Sigmoid colon (tissue), 7 donors: ENCODE results near the gene REST. TPM values are rescaled to one million over a fixed set of nuclear protein-coding genes. Genes with fewer than 3 reads are reported as not detected.
A peak's percentile ranks its signal among the peaks of the same experiment; 100 is the strongest.

Experiments used
- DNase-seq: peaks from one replicate; pipeline ENCODE4 v3.0.0-alpha.2; 2019
- H3K27ac ChIP-seq, 4 donors: fragments of 200-600 bp; sonication (generic); one replicate each; pipeline ENCODE4 v1.5.1; 2016 to 2019; ENCODE audit warnings: mild to moderate bottlenecking in 1 of 4
- H3K27me3 ChIP-seq, 3 donors: fragments of 200-600 bp; sonication (generic); one replicate each; pipeline ENCODE4 v1.5.1; 2019; ENCODE audit warnings: mild to moderate bottlenecking in 1 of 3
- H3K36me3 ChIP-seq, 4 donors: fragments of 200-600 bp; sonication (generic); one replicate each; pipeline ENCODE4 v1.5.1; 2016 to 2019
- H3K4me1 ChIP-seq, 4 donors: fragments of 200-600 bp; sonication (generic); one replicate each; pipeline ENCODE4 v1.5.1; 2017 to 2019
- H3K4me3 ChIP-seq, 4 donors: fragments of 200-600 bp; sonication (generic); one replicate each; pipeline ENCODE4 v1.5.1; 2017 to 2019; ENCODE audit warnings: mild to moderate bottlenecking in 2 of 4, moderate library complexity in 1 of 4
- H3K9me3 ChIP-seq, 4 donors: fragments of 200-600 bp in 3 of 4; sonication (generic) in 3 of 4; one replicate each; pipeline versions ENCODE4 v1.5.1 to v1.6.1; 2013 to 2019
- EP300 ChIP-seq, 4 donors: sonication (generic); formaldehyde crosslinking; IDR thresholded peaks; one replicate each; pipeline ENCODE4 v1.6.1; 2017; ENCODE audit warnings: antibody characterized with exemption in 4 of 4
- POLR2A ChIP-seq, 2 donors: fragments of 450-650 bp; IDR thresholded peaks; one replicate each; pipeline ENCODE4 v1.6.1; 2016; ENCODE audit warnings: antibody characterized with exemption in 2 of 2, mild to moderate bottlenecking in 2 of 2, moderate library complexity in 2 of 2
- POLR2AphosphoS5 ChIP-seq, 4 donors: sonication (generic); formaldehyde crosslinking; IDR thresholded peaks; one replicate each; pipeline ENCODE4 v1.6.1; 2017; ENCODE audit warnings: antibody characterized with exemption in 4 of 4
- WGBS, 2 donors: extraction: QIAGEN DNeasy Blood & Tissue Kit; methylation state at CpG; one replicate each; pipeline ENCODE4 v1.1.7; 2013; 5-methylcytosine and 5-hydroxymethylcytosine counted together
- intact Hi-C: fragments of 100-400 bp; cut with DNase I; formaldehyde crosslinking; loops from one replicate; pipeline ENCODE4 v1.15.1; 2023
- polyA plus RNA-seq, 3 donors: library from polyadenylated mRNA; stranded (reverse); fragments of 200-250 nt; gene quantifications; one replicate each; pipeline ENCODE4 v1.2.3, GENCODE V29; 2013
- total RNA-seq, 4 donors: library from RNA; depleted of rRNA; stranded (reverse); fragments of >200 nt; gene quantifications; one replicate each; pipeline ENCODE4 v1.1.0, GENCODE V29; 2016
- TF ChIP-seq, protein P1 (sequence below), 4 experiments: fragments of 450-650 bp in 3 of 4; fragments of 200-600 bp in 1 of 4; IDR thresholded peaks; one replicate each; pipeline ENCODE4 v1.5.1; 2016 to 2019; ENCODE audit warnings: antibody characterized with exemption in 4 of 4, mild to moderate bottlenecking in 3 of 4, moderate library complexity in 2 of 4
- donor health status: healthy with polysubstance abuse.
- donor health status: Bipolar disorder and iron deficiency.
- donor health status: healthy.

Gene REST
- total and polyA plus RNA-seq, 7 donors, result 4.8 to 32.8 (median 23.7) TPM

DNA sequence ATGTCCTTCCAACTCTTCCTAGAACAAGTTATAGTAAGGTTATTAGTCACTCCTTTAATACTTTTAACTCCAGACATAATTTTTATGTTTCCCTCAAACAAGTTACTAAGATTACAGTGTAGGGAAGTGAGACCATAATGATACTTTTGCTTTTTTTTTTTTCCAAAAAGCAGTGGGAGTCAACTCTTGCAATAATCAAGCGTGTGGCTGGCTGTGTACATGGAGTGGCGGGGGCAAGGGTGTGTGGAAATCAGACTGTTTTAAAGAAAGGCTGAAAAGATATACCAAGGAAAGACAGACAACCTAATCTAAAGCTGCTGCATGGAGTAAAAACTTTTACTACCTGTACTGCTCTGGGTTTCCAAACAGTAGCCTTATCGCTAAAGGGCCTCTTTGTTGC, 65.6 kb downstream of the REST start:
- TF ChIP-seq POLR2AphosphoS5 (IDR thresholded peaks at IDR 0.05) (no peak), POLR2A (IDR thresholded peaks at IDR 0.05) (no peak)
- TF ChIP-seq, protein P1, sequence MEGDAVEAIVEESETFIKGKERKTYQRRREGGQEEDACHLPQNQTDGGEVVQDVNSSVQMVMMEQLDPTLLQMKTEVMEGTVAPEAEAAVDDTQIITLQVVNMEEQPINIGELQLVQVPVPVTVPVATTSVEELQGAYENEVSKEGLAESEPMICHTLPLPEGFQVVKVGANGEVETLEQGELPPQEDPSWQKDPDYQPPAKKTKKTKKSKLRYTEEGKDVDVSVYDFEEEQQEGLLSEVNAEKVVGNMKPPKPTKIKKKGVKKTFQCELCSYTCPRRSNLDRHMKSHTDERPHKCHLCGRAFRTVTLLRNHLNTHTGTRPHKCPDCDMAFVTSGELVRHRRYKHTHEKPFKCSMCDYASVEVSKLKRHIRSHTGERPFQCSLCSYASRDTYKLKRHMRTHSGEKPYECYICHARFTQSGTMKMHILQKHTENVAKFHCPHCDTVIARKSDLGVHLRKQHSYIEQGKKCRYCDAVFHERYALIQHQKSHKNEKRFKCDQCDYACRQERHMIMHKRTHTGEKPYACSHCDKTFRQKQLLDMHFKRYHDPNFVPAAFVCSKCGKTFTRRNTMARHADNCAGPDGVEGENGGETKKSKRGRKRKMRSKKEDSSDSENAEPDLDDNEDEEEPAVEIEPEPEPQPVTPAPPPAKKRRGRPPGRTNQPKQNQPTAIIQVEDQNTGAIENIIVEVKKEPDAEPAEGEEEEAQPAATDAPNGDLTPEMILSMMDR (IDR thresholded peaks at IDR 0.05), result no peak
- H3K36me3 ChIP-seq, result peaks cover 16 to 55% (median 30%) of the 10 kb centered on the region in 4 donors
- WGBS, 2 donors, result 95 to 99% methylated on average over 3 of the region's 3 CpGs
- peaks cover 0 to 5% (median 3%) of the 10 kb centered on the region in 4 donors for H3K9me3 ChIP-seq
- no peak overlapping the region for H3K4me3 ChIP-seq
- H3K27me3 ChIP-seq, result no peaks in the 10 kb centered on the region
- DNase-seq, result no peak
- H3K4me1 ChIP-seq, result peaks cover 0 to 32% (median 22%) of the 10 kb centered on the region in 4 donors
- intact Hi-C loops, result no loop called here
- H3K27ac ChIP-seq, result no peak overlapping the region

GRCh38 chr4:56976283-56976836, 68.7 kb downstream of the REST start:
- peak overlapping the region; percentile 61 to 94 (median 90) for H3K4me3 ChIP-seq
- 1 to 3% methylated on average over 35 of the region's 35 CpGs for WGBS, 2 donors
- no peak for TF ChIP-seq POLR2AphosphoS5 (IDR thresholded peaks at IDR 0.05)
- no peak for TF ChIP-seq POLR2A (IDR thresholded peaks at IDR 0.05)
- no peak for TF ChIP-seq EP300 (IDR thresholded peaks at IDR 0.05)
- TF ChIP-seq, protein P1 (IDR thresholded peaks at IDR 0.05), result no peak
- no peak for DNase-seq
- peaks cover 0 to 5% (median 3%) of the 10 kb centered on the region in 4 donors for H3K9me3 ChIP-seq
- intact Hi-C loops, result loop anchor here (5.0 kb wide), 1 partner anchor 141 kb away; no protein-coding TSS in a partner anchor
- H3K27ac ChIP-seq, result peak overlapping the region; percentile 88 to 95 (median 93)
- H3K36me3 ChIP-seq, result peaks cover 16 to 29% (median 23%) of the 10 kb centered on the region in 4 donors
- peaks cover 0 to 55% (median 41%) of the 10 kb centered on the region in 4 donors for H3K4me1 ChIP-seq
- no peaks in the 10 kb centered on the region for H3K27me3 ChIP-seq

DNA sequence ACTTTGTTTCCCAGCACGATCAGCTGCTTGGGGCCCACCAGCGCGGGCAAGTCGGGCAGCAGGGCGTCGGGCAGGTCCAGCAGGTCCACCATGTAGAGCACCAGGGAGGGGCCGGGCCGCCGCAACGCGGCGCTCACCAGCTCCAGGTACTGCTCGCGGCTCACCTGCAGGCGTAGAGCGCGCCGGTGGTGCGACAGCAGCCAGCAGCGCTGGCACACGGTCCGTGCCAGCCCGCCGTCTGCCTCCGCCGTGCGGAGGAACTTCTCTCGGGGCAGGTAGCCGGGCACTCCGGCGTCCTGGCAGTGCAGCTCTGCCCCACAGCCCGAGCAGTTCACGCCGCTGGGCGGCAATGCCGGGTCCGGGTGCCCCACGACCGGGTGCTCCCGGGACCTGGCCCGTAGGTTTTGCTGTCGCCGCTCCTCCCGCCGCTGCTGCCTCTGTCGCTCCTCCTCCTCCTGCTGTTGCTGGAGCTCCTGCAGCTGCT, 69.2 kb downstream of the REST start:
- intact Hi-C loops, result loop anchor here (1.0 to 5.0 kb wide), 3 partner anchors 19 to 140 kb away; no protein-coding TSS in a partner anchor
- Histone ChIP-seq H3K9me3 (peaks cover 0 to 5% (median 3%) of the 10 kb centered on the region in 4 donors), H3K4me3 (peak overlapping the region; percentile 61 to 94 (median 90)), H3K27me3 (no peaks in the 10 kb centered on the region), H3K36me3 (peaks cover 16 to 24% (median 20%) of the 10 kb centered on the region in 4 donors), H3K4me1 (peaks cover 0 to 60% (median 45%) of the 10 kb centered on the region in 4 donors), H3K27ac (peak overlapping the region; percentile 88 to 95 (median 93))
- TF ChIP-seq, protein P1 (IDR thresholded peaks at IDR 0.05), result peak in 1 of 4 experiments; percentile 13
- TF ChIP-seq POLR2AphosphoS5 (IDR thresholded peaks at IDR 0.05), result no peak
- whole genome bisulfite sequencing, 2 donors, result 0 to 1% methylated on average over 46 of the region's 46 CpGs
- DNase-seq, result peak; percentile 71

DNA sequence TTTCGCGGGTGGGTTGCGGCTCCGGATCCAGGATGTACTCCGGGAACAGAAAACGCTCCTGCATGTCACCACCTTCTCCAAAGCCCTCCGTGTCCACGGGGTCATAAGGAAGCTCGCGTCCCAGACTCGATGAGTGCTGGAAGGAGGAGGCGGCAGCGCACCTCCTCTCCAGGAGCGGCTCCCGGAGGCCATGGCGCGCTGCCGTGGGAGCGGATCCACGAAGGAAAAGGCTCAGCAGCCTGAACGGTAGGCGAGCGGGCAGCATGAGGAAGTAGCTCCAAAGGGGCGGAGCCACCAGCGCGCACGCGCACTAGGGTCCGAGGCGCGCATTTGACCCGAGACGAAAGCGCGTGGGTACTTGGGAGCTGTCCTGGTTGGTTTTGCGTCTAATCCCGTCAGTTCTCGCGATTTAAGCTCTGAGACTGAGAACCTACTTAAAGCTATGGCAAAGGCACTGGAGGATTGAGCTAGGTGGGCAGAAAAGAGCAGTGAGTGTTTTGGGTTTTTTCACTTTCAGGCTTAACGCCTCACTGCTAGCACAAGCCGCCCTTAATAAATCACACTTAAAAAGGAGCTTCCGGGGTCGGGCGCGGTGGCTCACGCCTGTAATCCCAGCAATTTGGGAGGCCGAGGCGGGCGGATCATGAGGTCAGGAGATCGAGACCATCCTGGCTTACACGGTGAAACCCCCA, 69.8 kb downstream of the REST start, which contains the start of gene NOA1:
Gene NOA1 (minus strand): TSS at position 286 of the 692 bp plus-strand sequence. CDS start 21 bp downstream, at position 265.
- intact Hi-C loops, result loop anchor here (1.0 to 5.0 kb wide), 3 partner anchors 19 to 140 kb away; no protein-coding TSS in a partner anchor
- Histone ChIP-seq H3K36me3 (peaks cover 10 to 18% (median 15%) of the 10 kb centered on the region in 4 donors), H3K4me1 (peaks cover 0 to 66% (median 51%) of the 10 kb centered on the region in 4 donors), H3K9me3 (peaks cover 0 to 5% (median 3%) of the 10 kb centered on the region in 4 donors), H3K27me3 (no peaks in the 10 kb centered on the region), H3K4me3 (peak within 1 kb of the TSS; percentile 61 to 94 (median 90)), H3K27ac (peak within 1 kb of the TSS; percentile 88 to 95 (median 93))
- peak; percentile 99 for DNase-seq
- WGBS, 2 donors, result 0 to 1% methylated on average over 51 of the region's 51 CpGs
- TF ChIP-seq POLR2A (IDR thresholded peaks at IDR 0.05) (peak; percentile 57 to 72), EP300 (IDR thresholded peaks at IDR 0.05) (peak in 1 of 4 donors; percentile 13), POLR2AphosphoS5 (IDR thresholded peaks at IDR 0.05) (peak; percentile 68 to 95 (median 86))
- TF ChIP-seq, protein P1 (IDR thresholded peaks at IDR 0.05), result peak in 1 of 4 experiments; percentile 3
